ENCODE results near the gene GRK4.

Gene GRK4

GRCh38 chr4:3073158-3074077 lies 110.0 kb downstream of the GRK4 start:
- DNase-seq (ENCODE audit: low read depth), result no peak

DNA sequence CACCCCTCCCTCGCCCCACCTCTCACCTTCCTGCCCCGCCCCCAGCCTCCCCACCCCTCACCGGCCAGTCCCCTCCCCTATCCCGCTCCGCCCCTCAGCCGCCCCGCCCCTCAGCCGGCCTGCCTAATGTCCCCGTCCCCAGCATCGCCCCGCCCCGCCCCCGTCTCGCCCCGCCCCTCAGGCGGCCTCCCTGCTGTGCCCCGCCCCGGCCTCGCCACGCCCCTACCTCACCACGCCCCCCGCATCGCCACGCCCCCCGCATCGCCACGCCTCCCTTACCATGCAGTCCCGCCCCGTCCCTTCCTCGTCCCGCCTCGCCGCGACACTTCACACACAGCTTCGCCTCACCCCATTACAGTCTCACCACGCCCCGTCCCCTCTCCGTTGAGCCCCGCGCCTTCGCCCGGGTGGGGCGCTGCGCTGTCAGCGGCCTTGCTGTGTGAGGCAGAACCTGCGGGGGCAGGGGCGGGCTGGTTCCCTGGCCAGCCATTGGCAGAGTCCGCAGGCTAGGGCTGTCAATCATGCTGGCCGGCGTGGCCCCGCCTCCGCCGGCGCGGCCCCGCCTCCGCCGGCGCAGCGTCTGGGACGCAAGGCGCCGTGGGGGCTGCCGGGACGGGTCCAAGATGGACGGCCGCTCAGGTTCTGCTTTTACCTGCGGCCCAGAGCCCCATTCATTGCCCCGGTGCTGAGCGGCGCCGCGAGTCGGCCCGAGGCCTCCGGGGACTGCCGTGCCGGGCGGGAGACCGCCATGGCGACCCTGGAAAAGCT lies 110.9 kb downstream of the GRK4 start, which contains the start of the genes HTT and HTT-AS:
TSS of gene HTT (plus strand) at position 604 of the 768 bp plus-strand sequence. CDS start at position 749, 145 bp downstream.
TSS of gene HTT-AS (minus strand) at position 461 of the 768 bp plus-strand sequence.
- DNase-seq (ENCODE audit: low read depth), result peak; percentile 85

DNA sequence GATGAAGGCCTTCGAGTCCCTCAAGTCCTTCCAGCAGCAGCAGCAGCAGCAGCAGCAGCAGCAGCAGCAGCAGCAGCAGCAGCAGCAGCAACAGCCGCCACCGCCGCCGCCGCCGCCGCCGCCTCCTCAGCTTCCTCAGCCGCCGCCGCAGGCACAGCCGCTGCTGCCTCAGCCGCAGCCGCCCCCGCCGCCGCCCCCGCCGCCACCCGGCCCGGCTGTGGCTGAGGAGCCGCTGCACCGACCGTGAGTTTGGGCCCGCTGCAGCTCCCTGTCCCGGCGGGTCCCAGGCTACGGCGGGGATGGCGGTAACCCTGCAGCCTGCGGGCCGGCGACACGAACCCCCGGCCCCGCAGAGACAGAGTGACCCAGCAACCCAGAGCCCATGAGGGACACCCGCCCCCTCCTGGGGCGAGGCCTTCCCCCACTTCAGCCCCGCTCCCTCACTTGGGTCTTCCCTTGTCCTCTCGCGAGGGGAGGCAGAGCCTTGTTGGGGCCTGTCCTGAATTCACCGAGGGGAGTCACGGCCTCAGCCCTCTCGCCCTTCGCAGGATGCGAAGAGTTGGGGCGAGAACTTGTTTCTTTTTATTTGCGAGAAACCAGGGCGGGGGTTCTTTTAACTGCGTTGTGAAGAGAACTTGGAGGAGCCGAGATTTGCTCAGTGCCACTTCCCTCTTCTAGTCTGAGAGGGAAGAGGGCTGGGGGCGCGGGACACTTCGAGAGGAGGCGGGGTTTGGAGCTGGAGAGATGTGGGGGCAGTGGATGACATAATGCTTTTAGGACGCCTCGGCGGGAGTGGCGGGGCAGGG lies 111.7 kb downstream of the GRK4 start:
- DNase-seq (ENCODE audit: low read depth), result no peak

- no peak for DNase-seq (ENCODE audit: low read depth)
These were observed 112.2 kb downstream of the GRK4 start for GRCh38 chr4:3075652-3075981.

GRCh38 chr4:3077796-3078195 lies 114.4 kb downstream of the GRK4 start:
- DNase-seq (ENCODE audit: low read depth), result no peak

DNA sequence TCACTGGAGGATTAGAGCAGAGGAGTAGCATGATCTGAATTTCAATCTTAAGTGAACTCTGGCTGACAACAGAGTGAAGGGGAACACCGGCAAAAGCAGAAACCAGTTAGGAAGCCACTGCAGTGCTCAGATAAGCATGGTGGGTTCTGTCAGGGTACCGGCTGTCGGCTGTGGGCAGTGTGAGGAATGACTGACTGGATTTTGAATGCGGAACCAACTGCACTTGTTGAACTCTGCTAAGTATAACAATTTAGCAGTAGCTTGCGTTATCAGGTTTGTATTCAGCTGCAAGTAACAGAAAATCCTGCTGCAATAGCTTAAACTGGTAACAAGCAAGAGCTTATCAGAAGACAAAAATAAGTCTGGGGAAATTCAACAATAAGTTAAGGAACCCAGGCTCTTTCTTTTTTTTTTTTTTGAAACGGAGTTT lies 116.3 kb downstream of the GRK4 start:
- no peak for DNase-seq (ENCODE audit: low read depth)

- DNase-seq (ENCODE audit: low read depth), result no peak
These were observed 119.6 kb downstream of the GRK4 start for GRCh38 chr4:3082925-3083515.

DNA sequence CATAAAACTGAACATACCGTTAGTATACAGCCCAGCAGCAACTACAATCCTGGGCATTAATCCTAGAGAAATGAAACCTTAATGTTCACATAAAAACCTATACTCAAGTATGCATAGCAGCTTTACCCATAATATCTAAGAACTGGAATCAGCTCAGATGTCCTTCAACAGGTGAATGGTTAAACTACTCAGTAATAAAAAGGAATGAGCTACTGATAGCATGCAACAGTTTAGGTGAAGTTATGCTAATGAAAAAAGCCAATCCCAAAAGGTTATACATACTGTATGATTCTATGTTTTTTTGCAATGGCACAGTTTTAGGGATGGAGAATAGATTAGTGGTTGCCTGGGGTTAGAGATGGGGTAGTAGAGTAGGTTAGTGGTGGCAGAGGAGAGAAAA lies 120.4 kb downstream of the GRK4 start:
- DNase-seq (ENCODE audit: low read depth), result no peak

DNA sequence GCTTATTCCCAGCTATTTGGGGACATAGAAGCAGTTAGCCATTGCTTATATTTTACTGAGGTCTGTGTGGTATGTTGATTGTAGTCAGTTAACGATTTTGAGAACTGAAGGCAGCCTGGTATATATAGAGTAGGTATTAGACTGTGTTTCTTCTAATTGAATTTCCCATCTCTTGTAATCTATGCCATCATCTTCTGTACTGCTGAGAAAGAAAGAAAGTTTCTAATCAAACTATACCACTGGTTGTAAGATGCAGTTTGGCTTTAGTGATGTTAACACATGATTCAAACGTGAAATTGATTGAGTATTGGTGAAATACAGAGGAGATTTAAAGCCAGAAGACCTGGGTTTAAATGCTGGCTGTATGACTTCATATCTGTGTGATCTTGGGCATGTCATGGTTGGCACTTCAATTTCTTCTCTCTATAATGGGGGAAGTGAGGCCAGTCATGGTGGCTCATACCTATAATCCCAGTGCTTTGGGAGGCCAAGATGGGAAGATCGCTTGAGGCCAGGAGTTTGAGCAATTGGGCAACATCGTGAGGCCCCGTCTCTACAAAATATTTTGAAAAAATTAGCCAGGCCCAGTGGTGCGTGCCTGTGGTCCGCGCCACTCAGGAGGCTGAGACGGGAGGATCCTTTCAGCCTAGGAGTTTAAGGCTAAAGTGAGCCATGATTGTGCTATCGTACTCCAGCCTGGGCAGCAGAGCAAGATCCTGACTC lies 122.7 kb downstream of the GRK4 start:
- no peak for DNase-seq (ENCODE audit: low read depth)

DNA sequence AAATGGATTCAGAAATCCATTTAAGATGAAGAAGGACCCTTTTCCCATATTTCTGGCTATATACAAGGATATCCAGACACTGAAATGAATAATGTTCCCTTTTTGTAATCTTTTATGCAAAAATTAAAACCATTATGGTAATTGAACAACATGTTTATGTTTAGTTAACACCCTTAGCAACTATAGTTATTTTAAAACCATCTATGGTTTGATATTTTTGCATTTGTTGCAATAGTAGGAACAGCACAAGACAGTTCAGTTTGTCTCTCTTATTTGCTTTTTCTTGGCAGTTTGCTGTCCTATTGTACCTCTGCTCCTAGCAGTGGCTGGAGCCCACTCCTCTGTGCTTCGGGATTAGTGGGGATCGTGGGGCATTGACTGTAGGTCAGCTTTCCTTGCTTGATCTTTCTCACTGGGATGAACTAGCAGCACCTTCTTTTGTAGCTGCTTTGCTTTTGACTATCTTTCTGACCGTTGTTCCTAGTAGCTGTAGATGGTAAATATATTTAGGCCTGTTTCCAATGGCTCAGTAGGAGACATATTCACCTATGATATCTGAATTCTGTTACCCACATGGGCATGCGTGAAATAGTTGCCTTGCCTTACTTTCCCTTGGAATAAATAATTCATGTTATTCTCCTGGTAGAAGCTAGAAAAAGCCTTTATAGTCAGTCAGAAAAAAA lies 123.9 kb downstream of the GRK4 start:
- no peak for DNase-seq (ENCODE audit: low read depth)
